ENCODE measurements around the gene GRID1.

GRCh38 chr10:86224354-86225102 lies 142.1 kb downstream of the GRID1 start:
- TF ChIP-seq CTCF (IDR thresholded peaks at IDR 0.05 in 8 of 11, conservative IDR thresholded peaks at IDR 0.05 in 3 of 11) (no peak), POLR2A (IDR thresholded peaks at IDR 0.05) (no peak)
